Tibial nerve (tissue), 4 donors: Measurements from ENCODE around the gene FGGY. TPM values are rescaled to one million over a fixed set of nuclear protein-coding genes. Genes with fewer than 3 reads are reported as not detected.

Experiments used
- DNase-seq, 2 donors: peaks; one replicate each; pipeline ENCODE4 v3.0.0-alpha.2; 2019; ENCODE audit warnings: low spot score in 2 of 2
- H3K27ac ChIP-seq, 4 donors: fragments of 200-600 bp; sonication (generic) in 3 of 4; one replicate each; pipeline ENCODE4 v1.5.1; 2017 to 2019; ENCODE audit warnings: mild to moderate bottlenecking in 1 of 4
- H3K27me3 ChIP-seq, 2 donors: fragments of 200-600 bp; sonication (generic) in 1 of 2; one replicate each; pipeline versions ENCODE4 v1.5.1 to v1.6.0; 2017 to 2019
- H3K36me3 ChIP-seq, 3 donors: fragments of 200-600 bp; sonication (generic); one replicate each; pipeline ENCODE4 v1.5.1; 2018 to 2019
- H3K4me1 ChIP-seq, 4 donors: fragments of 200-600 bp; sonication (generic) in 3 of 4; one replicate each; pipeline ENCODE4 v1.5.1; 2017 to 2019
- H3K4me3 ChIP-seq, 4 donors: fragments of 200-600 bp; sonication (generic) in 3 of 4; one replicate each; pipeline ENCODE4 v1.5.1; 2017 to 2019; ENCODE audit warnings: mild to moderate bottlenecking in 1 of 4, moderate library complexity in 1 of 4
- H3K9me3 ChIP-seq, 4 donors: fragments of 200-600 bp; sonication (generic) in 3 of 4; one replicate each; pipeline ENCODE4 v1.5.1; 2017 to 2019
- EP300 ChIP-seq, 2 donors: sonication (generic); formaldehyde crosslinking; IDR thresholded peaks; one replicate each; pipeline ENCODE4 v1.6.1; 2017; ENCODE audit warnings: antibody characterized with exemption in 2 of 2, mild to moderate bottlenecking in 1 of 2
- POLR2A ChIP-seq, 2 donors: fragments of 450-650 bp; IDR thresholded peaks; one replicate each; pipeline ENCODE4 v1.6.1; 2017; ENCODE audit warnings: antibody characterized with exemption in 2 of 2, mild to moderate bottlenecking in 2 of 2, moderate library complexity in 2 of 2
- WGBS, 2 donors: methylation state at CpG; one replicate each; pipeline ENCODE4 v1.1.5; 2018; 5-methylcytosine and 5-hydroxymethylcytosine counted together
- total RNA-seq, 4 donors: library from RNA; depleted of rRNA; stranded (reverse); fragments of >200 nt; gene quantifications; one replicate each; pipeline ENCODE4 v1.1.0, GENCODE V29; 2016
- TF ChIP-seq, protein P1 (sequence below), 5 experiments: fragments of 200-600 bp in 3 of 5; fragments of 450-650 bp in 2 of 5; sonication (generic) in 3 of 5; IDR thresholded peaks; one replicate each; pipeline ENCODE4 v1.5.1; 2016 to 2019; ENCODE audit warnings: antibody characterized with exemption in 5 of 5, mild to moderate bottlenecking in 3 of 5, moderate library complexity in 2 of 5

Gene FGGY
- total RNA-seq, 4 donors from 2014 or later = 27.0 to 40.6 (median 32.9) TPM

DNA sequence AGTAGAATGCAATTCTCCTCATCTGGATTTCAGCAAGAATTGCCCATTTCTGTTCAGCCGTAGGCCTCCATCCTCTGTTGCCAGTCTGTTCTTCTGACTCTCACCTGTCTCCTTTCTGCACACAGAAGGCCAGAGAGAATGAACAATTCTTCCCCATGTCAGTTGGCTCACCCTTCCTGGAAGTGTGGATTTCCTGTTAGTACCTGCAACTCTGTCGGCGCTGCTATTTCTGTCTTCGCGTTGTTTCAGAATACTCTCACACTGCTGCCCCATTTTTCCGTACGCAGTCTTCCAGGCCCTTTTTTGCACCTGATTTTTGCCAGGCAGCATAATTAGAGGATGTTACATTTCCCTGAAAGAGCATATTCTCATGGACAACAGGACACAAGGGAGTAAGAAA lies 200.7 kb downstream of the FGGY start:
- H3K4me3 ChIP-seq = no peak overlapping the region
- H3K27me3 ChIP-seq = no peaks in the 10 kb centered on the region
- H3K36me3 ChIP-seq = no peaks in the 10 kb centered on the region
- no peak overlapping the region for H3K27ac ChIP-seq
- peaks cover 0 to 14% (median 0%) of the 10 kb centered on the region in 4 donors for H3K4me1 ChIP-seq
- DNase-seq = no peak
- TF ChIP-seq, protein P1, sequence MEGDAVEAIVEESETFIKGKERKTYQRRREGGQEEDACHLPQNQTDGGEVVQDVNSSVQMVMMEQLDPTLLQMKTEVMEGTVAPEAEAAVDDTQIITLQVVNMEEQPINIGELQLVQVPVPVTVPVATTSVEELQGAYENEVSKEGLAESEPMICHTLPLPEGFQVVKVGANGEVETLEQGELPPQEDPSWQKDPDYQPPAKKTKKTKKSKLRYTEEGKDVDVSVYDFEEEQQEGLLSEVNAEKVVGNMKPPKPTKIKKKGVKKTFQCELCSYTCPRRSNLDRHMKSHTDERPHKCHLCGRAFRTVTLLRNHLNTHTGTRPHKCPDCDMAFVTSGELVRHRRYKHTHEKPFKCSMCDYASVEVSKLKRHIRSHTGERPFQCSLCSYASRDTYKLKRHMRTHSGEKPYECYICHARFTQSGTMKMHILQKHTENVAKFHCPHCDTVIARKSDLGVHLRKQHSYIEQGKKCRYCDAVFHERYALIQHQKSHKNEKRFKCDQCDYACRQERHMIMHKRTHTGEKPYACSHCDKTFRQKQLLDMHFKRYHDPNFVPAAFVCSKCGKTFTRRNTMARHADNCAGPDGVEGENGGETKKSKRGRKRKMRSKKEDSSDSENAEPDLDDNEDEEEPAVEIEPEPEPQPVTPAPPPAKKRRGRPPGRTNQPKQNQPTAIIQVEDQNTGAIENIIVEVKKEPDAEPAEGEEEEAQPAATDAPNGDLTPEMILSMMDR (IDR thresholded peaks at IDR 0.05) = no peak
- WGBS, 2 donors = 89 to 90% methylated on average over 7 of the region's 7 CpGs
- peaks cover 0 to 8% (median 2%) of the 10 kb centered on the region in 4 donors for H3K9me3 ChIP-seq

DNA sequence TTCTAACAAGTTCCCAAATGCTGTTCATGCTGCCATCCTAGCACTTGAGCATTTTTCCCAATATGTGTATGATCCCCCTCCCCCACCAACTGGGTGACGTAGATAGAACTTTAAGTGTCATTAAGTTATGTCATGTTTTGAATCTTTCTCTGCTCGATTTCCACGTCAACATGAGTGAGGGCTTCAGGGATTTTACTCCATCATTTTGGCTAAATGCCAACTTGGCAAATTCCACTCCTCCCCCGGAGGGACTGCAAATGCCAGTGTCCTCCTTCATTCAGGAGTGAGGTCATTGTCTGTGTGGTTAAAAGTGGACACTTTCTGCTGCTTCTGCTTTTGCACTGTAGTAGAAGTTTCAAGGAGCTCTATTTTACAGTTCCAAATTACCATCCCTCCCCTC lies 201.7 kb downstream of the FGGY start:
- H3K4me3 ChIP-seq = no peak overlapping the region
- peaks cover 0 to 14% (median 0%) of the 10 kb centered on the region in 4 donors for H3K4me1 ChIP-seq
- no peaks in the 10 kb centered on the region for H3K27me3 ChIP-seq
- peak in 1 of 2 donors; percentile 23 for DNase-seq
- H3K36me3 ChIP-seq = no peaks in the 10 kb centered on the region
- TF ChIP-seq POLR2A (IDR thresholded peaks at IDR 0.05) (no peak), EP300 (IDR thresholded peaks at IDR 0.05) (peak in 1 of 2 donors; percentile 47)
- H3K9me3 ChIP-seq = peaks cover 0 to 6% (median 2%) of the 10 kb centered on the region in 4 donors
- H3K27ac ChIP-seq = no peak overlapping the region
- WGBS, 2 donors = 22 to 23% methylated on average over 4 of the region's 4 CpGs

DNA sequence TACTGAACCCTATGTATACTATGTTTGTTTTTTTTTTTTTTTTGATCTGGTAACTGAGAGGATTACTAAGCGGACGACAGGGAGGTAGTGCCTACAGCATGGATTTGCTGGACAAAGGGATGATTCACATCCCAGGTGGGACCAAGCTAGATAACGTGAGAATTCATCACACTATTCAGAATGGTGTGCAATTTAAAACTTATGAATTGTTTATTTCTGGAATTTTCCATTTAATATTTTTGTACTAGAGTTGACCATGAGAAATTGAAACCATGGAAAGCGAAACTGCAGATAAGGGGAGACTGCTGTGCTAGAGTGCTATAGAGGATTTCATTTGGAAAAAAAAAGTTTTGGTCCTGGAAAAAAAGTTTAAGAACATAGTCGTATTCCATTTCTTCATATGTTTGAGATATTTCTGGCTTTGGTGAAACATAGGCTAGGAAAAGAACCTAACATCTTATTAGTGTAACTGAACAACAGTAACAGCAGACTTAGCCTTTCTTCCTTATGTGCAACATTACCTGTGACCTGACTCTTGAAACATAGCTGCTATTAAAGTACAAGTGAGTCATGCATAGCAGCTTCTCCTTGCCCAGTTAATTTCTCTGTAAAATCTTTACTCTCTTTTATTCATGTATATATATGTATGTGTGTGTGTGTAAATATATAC lies 202.5 kb downstream of the FGGY start:
- no peak for TF ChIP-seq POLR2A (IDR thresholded peaks at IDR 0.05)
- TF ChIP-seq, protein P1 (IDR thresholded peaks at IDR 0.05) = no peak
- TF ChIP-seq EP300 (IDR thresholded peaks at IDR 0.05) = no peak
- 80 to 82% methylated on average over 5 of the region's 5 CpGs for whole genome bisulfite sequencing, 2 donors

DNA sequence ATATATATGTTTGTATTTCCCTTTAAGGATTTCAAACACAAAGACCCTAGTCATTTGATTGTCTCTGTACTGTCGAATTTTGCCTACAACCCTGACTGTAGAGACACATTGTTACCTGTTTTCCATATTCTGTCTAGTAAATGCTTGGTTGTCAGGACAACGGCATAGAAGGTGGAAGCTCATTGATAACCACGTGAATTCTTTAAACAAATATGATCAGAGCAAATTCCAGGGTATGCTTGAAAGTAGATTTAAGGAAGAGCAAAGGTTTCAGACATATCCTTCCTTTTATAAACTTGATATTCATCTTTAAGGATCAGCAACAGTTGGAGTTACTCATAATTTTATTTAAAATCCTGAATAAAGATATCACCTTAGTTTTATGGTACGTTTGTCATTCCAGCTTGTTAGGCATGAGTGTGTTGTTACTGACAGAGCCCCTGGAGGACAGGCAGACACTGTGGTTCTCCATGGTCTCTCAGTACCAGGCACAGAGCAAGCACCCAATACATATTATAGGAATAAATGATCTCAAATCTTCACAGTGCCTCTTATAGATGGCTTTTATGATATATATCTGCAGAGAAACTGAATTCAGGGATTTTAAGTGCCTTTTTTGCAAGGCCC lies 203.2 kb downstream of the FGGY start:
- peaks cover 0 to 14% (median 0%) of the 10 kb centered on the region in 4 donors for H3K4me1 ChIP-seq
- no peaks in the 10 kb centered on the region for H3K36me3 ChIP-seq
- no peak overlapping the region for H3K4me3 ChIP-seq
- no peaks in the 10 kb centered on the region for H3K27me3 ChIP-seq
- 75 to 79% methylated on average over 4 of the region's 4 CpGs for WGBS, 2 donors
- no peak overlapping the region for H3K27ac ChIP-seq
- peaks cover 0 to 6% (median 2%) of the 10 kb centered on the region in 4 donors for H3K9me3 ChIP-seq
- no peak for DNase-seq
- TF ChIP-seq, protein P1 (IDR thresholded peaks at IDR 0.05) = no peak
- no peak for TF ChIP-seq EP300 (IDR thresholded peaks at IDR 0.05)
- no peak for TF ChIP-seq POLR2A (IDR thresholded peaks at IDR 0.05)

More for the DNA sequence above, 202.5 kb downstream of the FGGY start:
- Histone ChIP-seq H3K4me1 (peaks cover 0 to 14% (median 0%) of the 10 kb centered on the region in 4 donors), H3K36me3 (no peaks in the 10 kb centered on the region), H3K27ac (no peak overlapping the region), H3K27me3 (no peaks in the 10 kb centered on the region), H3K4me3 (no peak overlapping the region), H3K9me3 (peaks cover 0 to 6% (median 2%) of the 10 kb centered on the region in 4 donors)
- no peak for DNase-seq

DNA sequence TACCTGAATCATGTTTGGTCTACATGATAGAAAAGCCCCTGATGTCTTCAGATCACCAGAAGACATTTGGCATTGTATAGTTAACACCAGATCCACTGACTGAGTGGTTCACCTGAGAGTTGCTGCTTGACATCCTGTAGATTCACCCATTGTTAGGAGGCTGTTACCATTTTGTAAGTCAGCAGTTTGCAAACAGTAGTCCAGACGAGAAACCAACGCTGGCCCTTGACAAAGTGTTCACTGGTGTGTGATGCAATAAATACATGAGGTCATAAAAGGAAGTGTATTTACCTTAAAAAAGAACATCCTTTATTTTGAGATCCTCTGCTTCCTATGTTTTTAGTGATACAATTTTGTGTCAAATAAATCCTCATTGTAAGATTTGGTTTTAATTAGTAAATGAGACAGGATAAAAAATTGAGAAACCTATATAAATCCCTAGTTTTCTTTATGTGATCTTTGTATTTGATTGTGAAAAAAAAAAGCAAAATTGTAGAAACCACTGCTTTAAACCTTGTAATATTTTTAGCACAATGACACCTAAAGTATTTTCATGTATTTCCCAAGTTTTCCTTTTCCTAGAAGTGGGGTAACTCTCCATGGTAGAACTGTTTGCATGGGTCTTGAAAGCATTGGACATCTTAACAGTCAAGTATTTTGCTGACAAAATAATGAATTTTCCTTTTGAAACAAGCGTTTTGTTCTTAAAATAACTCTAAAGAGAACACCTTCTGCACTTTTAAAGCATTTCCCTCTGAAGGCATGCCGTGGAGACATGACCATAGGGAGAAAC lies 204.3 kb downstream of the FGGY start:
- Histone ChIP-seq H3K4me3 (no peak overlapping the region), H3K27ac (no peak overlapping the region), H3K27me3 (no peaks in the 10 kb centered on the region), H3K4me1 (peaks cover 0 to 20% (median 0%) of the 10 kb centered on the region in 4 donors), H3K9me3 (no peaks in the 10 kb centered on the region), H3K36me3 (no peaks in the 10 kb centered on the region)
- no peak for DNase-seq
- TF ChIP-seq, protein P1 (IDR thresholded peaks at IDR 0.05) = no peak
- TF ChIP-seq POLR2A (IDR thresholded peaks at IDR 0.05) (no peak), EP300 (IDR thresholded peaks at IDR 0.05) (no peak)
- WGBS, 2 donors = 72 to 74% methylated on average over 4 of the region's 4 CpGs
